Common myeloid progenitor, CD34-positive (primary cell): Measurements from ENCODE around the gene RAB4B.
"Not testable (repeated sequence)": the region's sequence is repeated elsewhere in the genome, so short reads cannot be mapped to it uniquely, and the experiment has no call there.

Experiments used
- CTCF ChIA-PET: fragments of 350-600 bp; sonication (Branson Sonifier 250); formaldehyde crosslinking; loops from one replicate; lab custom pipeline; 2021; ENCODE audit warnings: antibody characterized with exemption; lab: Charles Lee
- POLR2A ChIA-PET: fragments of 350-600 bp; sonication (Branson Sonifier 250); formaldehyde crosslinking; loops from one replicate; lab custom pipeline; 2021; ENCODE audit warnings: antibody characterized with exemption; lab: Charles Lee
- DNase-seq, 3 donors: peaks; one replicate each; pipeline versions ENCODE4 v3.0.0 to v3.0.0-alpha.2; 2013
- H3K27ac ChIP-seq, 2 experiments: 1 replicate in 1 of 2; 2 replicates in 1 of 2; pipeline ENCODE4 v1.7.0; 2013; ENCODE audit warnings: inconsistent platforms in 2 of 2, low read length in 2 of 2, mild to moderate bottlenecking in 2 of 2, low read depth in 1 of 2, moderate library complexity in 1 of 2; ENCODE audit not compliant: severe bottlenecking in 2 of 2, insufficient read depth in 1 of 2, poor library complexity in 1 of 2
- H3K27me3 ChIP-seq, 5 experiments: replicated peaks in 2 of 5; 1 replicate in 3 of 5; 2 replicates in 2 of 5; pipeline versions ENCODE4 v1.6.1 to v1.7.0; 2013; ENCODE audit warnings: low read length in 4 of 5, mild to moderate bottlenecking in 2 of 5, moderate library complexity in 2 of 5, inconsistent platforms in 1 of 5; ENCODE audit not compliant: insufficient read depth in 5 of 5, control insufficient read depth in 4 of 5
- H3K36me3 ChIP-seq, 4 experiments: 1 replicate in 2 of 4; 2 replicates in 2 of 4; pipeline versions ENCODE4 v1.6.1 to v1.7.0; 2013; ENCODE audit warnings: low read length in 3 of 4, control low read depth in 1 of 4, mild to moderate bottlenecking in 1 of 4; ENCODE audit not compliant: control insufficient read depth in 4 of 4, insufficient read depth in 4 of 4
- H3K4me1 ChIP-seq, 4 experiments: 1 replicate in 3 of 4; 2 replicates in 1 of 4; pipeline versions ENCODE4 v1.6.1 to v1.7.1; 2013; ENCODE audit warnings: low read length in 3 of 4, mild to moderate bottlenecking in 3 of 4, control low read depth in 1 of 4, inconsistent platforms in 1 of 4, moderate library complexity in 1 of 4; ENCODE audit not compliant: control insufficient read depth in 4 of 4, insufficient read depth in 4 of 4; ENCODE audit errors: control extremely low read depth in 1 of 4
- H3K4me3 ChIP-seq, 7 experiments: 1 replicate in 4 of 7; 2 replicates in 3 of 7; pipeline versions ENCODE4 v1.5.1 to v1.7.0; 2013; ENCODE audit warnings: mild to moderate bottlenecking in 7 of 7, low read length in 6 of 7, moderate library complexity in 6 of 7, inconsistent platforms in 2 of 7, low read depth in 2 of 7, control low read depth in 1 of 7; ENCODE audit not compliant: insufficient read depth in 4 of 7, control insufficient read depth in 1 of 7; ENCODE audit errors: extremely low read depth in 1 of 7
- H3K9me3 ChIP-seq, 5 experiments: 1 replicate in 4 of 5; 2 replicates in 1 of 5; pipeline versions ENCODE4 v1.6.1 to v1.7.1; 2013; ENCODE audit warnings: low read length in 4 of 5, mild to moderate bottlenecking in 2 of 5, inconsistent platforms in 1 of 5, low read depth in 1 of 5, moderate library complexity in 1 of 5; ENCODE audit not compliant: control insufficient read depth in 4 of 5, insufficient read depth in 2 of 5; ENCODE audit errors: control extremely low read depth in 1 of 5
- WGBS: methylation state at CpG from one replicate; pipeline ENCODE4 v1.1.5; 2013; ENCODE audit not compliant: insufficient coverage; 5-methylcytosine and 5-hydroxymethylcytosine counted together

The RAB4B gene

GRCh38 chr19:40810649-40811408, 32.8 kb downstream of the RAB4B start:
- POLR2A ChIA-PET, H3K27me3 ChIP-seq, H3K9me3 ChIP-seq, CTCF ChIA-PET: not testable (repeated sequence)
- Histone ChIP-seq H3K36me3 (peaks cover 2 to 43% (median 19%) of the 10 kb centered on the region in 4 experiments), H3K27ac (peak overlapping the region in 1 of 2 experiments; percentile 25), H3K4me1 (peaks cover 0 to 42% (median 31%) of the 10 kb centered on the region in 4 experiments), H3K4me3 (peak overlapping the region; percentile 41 to 81 (median 53))
- 14% methylated on average over 23 of the region's 65 CpGs for WGBS
- peak; percentile 21 to 65 (median 25) for DNase-seq

GRCh38 chr19:40811478-40812341, 33.7 kb downstream of the RAB4B start:
- POLR2A ChIA-PET = no interaction called here

GRCh38 chr19:40812571-40812970, 34.5 kb downstream of the RAB4B start:
- CTCF ChIA-PET = interaction anchor here (0.6 to 1.2 kb wide), 2 partner anchors 9 to 178 kb away, joined by 4 read pairs; no protein-coding TSS in a partner anchor

More at GRCh38 chr19:40811478-40812341, 33.7 kb downstream of the RAB4B start:
- CTCF ChIA-PET = interaction anchor here (1.2 kb wide), 1 partner anchor 8 kb away, joined by 4 read pairs; no protein-coding TSS in a partner anchor
- H3K27me3 ChIP-seq = no peaks in the 10 kb centered on the region
- H3K36me3 ChIP-seq = peaks cover 2 to 35% (median 19%) of the 10 kb centered on the region in 4 experiments
- peak; percentile 22 to 39 (median 33) for DNase-seq
- H3K4me1 ChIP-seq = peaks cover 0 to 33% (median 23%) of the 10 kb centered on the region in 4 experiments
- H3K27ac ChIP-seq = peak overlapping the region in 1 of 2 experiments; percentile 25
- no peaks in the 10 kb centered on the region for H3K9me3 ChIP-seq
- H3K4me3 ChIP-seq = peak overlapping the region; percentile 27 to 81 (median 53)
- WGBS = 2% methylated on average over 13 of the region's 35 CpGs

GRCh38 chr19:40813182-40813581, 35.1 kb downstream of the RAB4B start:
- no peak for DNase-seq
- H3K36me3 ChIP-seq = peaks cover 2 to 20% (median 11%) of the 10 kb centered on the region in 4 experiments
- no peak overlapping the region for H3K27ac ChIP-seq
- POLR2A ChIA-PET = no interaction called here
- H3K4me1 ChIP-seq = peaks cover 0 to 26% (median 18%) of the 10 kb centered on the region in 4 experiments
- no peak overlapping the region for H3K4me3 ChIP-seq
- H3K27me3 ChIP-seq = no peaks in the 10 kb centered on the region
- WGBS = 100% methylated on average over 1 of the region's 4 CpGs
- CTCF ChIA-PET = interaction anchor here (1.2 kb wide), 1 partner anchor 10 kb away, joined by 4 read pairs; no protein-coding TSS in a partner anchor
- no peaks in the 10 kb centered on the region for H3K9me3 ChIP-seq

More at GRCh38 chr19:40812571-40812970, 34.5 kb downstream of the RAB4B start:
- H3K4me3 ChIP-seq = peak overlapping the region in 1 of 7 experiments; percentile 67
- POLR2A ChIA-PET, DNase-seq, H3K9me3 ChIP-seq, H3K27ac ChIP-seq, H3K27me3 ChIP-seq: not testable (repeated sequence)
- peaks cover 2 to 26% (median 16%) of the 10 kb centered on the region in 4 experiments for H3K36me3 ChIP-seq
- peaks cover 0 to 25% (median 18%) of the 10 kb centered on the region in 4 experiments for H3K4me1 ChIP-seq
- WGBS = 80% methylated on average over 7 of the region's 7 CpGs

GRCh38 chr19:40815223-40815622, 37.2 kb downstream of the RAB4B start:
- Histone ChIP-seq H3K4me1 (peaks cover 0 to 38% (median 26%) of the 10 kb centered on the region in 4 experiments), H3K27ac (no peak overlapping the region), H3K9me3 (no peaks in the 10 kb centered on the region), H3K36me3 (peaks cover 0 to under 1% (median 0%) of the 10 kb centered on the region in 4 experiments), H3K4me3 (no peak overlapping the region), H3K27me3 (no peaks in the 10 kb centered on the region)
- CTCF ChIA-PET = no interaction called here
- DNase-seq = no peak
- 100% methylated on average over 2 of the region's 4 CpGs for WGBS
- POLR2A ChIA-PET = no interaction called here

GRCh38 chr19:40818480-40819399, 40.7 kb downstream of the RAB4B start:
- H3K9me3 ChIP-seq, H3K27ac ChIP-seq, H3K36me3 ChIP-seq, H3K27me3 ChIP-seq, POLR2A ChIA-PET: not testable (repeated sequence)
- DNase-seq = peak; percentile 44 to 81 (median 78)
- CTCF ChIA-PET = interaction anchor here (0.9 to 2.5 kb wide), 5 partner anchors 10 to 172 kb away, joined by 3 to 25 read pairs (median 4); no protein-coding TSS in a partner anchor
- 28% methylated on average over 5 of the region's 36 CpGs for WGBS
- H3K4me1 ChIP-seq = peaks cover 0 to 39% (median 31%) of the 10 kb centered on the region in 4 experiments
- H3K4me3 ChIP-seq = peak overlapping the region in 4 of 7 experiments; percentile 16 to 71 (median 32)
